PC-3 (cell line): ENCODE data around the gene PRICKLE2.

Experiments
- CTCF ChIP-seq: fragments of 300-600 bp; sonication (generic); conservative IDR thresholded peaks from 2 replicates; pipeline ENCODE4 v1.5.1; 2017; ENCODE audit warnings: antibody characterized with exemption, low read depth, mild to moderate bottlenecking, low read length
- EZH2 ChIP-seq: fragments of 300-600 bp; sonication (generic); IDR thresholded peaks from one replicate; pipeline ENCODE4 v1.6.1; 2017; ENCODE audit warnings: antibody characterized with exemption, mild to moderate bottlenecking, low read length; ENCODE audit not compliant: unreplicated experiment
- EZH2phosphoT487 ChIP-seq: fragments of 300-600 bp; sonication (generic); IDR thresholded peaks from 2 replicates; pipeline ENCODE4 v1.6.1; 2018; ENCODE audit warnings: mild to moderate bottlenecking, antibody characterized with exemption, low read length, borderline replicate concordance

- TF ChIP-seq CTCF (no peak), EZH2phosphoT487 (no peak), EZH2 (no peak)
Measured at GRCh38 chr3:64266983-64267382, 41.7 kb upstream of the PRICKLE2 start.
